HAP-1 (cell line): Measurements from ENCODE around the gene NOD2.

Experiments
- DNase-seq, 2 experiments: peaks; one replicate each; pipeline ENCODE4 v3.0.0-alpha.2; 2016 to 2020; ENCODE audit warnings: low spot score in 2 of 2
- H3K27me3 ChIP-seq: fragments of 250-450 bp; sonication (Bioruptor Pico); 2 replicates; pipeline ENCODE4 v1.5.1; 2020; ENCODE audit warnings: low read depth, mild to moderate bottlenecking, moderate library complexity
- H3K36me3 ChIP-seq: fragments of 250-450 bp; sonication (Bioruptor Pico); replicated peaks from 2 replicates; pipeline ENCODE4 v1.5.1; 2020; ENCODE audit warnings: mild to moderate bottlenecking
- H3K4me1 ChIP-seq: fragments of 250-450 bp; sonication (Bioruptor Pico); 2 replicates; pipeline ENCODE4 v1.5.1; 2020; ENCODE audit warnings: mild to moderate bottlenecking
- H3K4me3 ChIP-seq: fragments of 250-450 bp; sonication (Bioruptor Pico); 2 replicates; pipeline ENCODE4 v1.5.1; 2020; ENCODE audit warnings: mild to moderate bottlenecking, moderate library complexity
- H3K9me3 ChIP-seq: fragments of 250-450 bp; sonication (Bioruptor Pico); 2 replicates; pipeline ENCODE4 v1.5.1; 2020; ENCODE audit warnings: mild to moderate bottlenecking, moderate library complexity
- in situ Hi-C: fragments of 300-500 bp; cut with MboI; formaldehyde crosslinking; loops from 3 replicates; pipeline ENCODE4 v1.14.3; 2020; ENCODE audit warnings: low sequenced_read_pairs, inconsistent platforms, mixed read lengths

The NOD2 gene

GRCh38 chr16:50676684-50677225, 16.7 kb upstream of the NOD2 start:
- H3K9me3 ChIP-seq, result peaks cover 8% of the 10 kb centered on the region
- in situ Hi-C loops, result no loop called here
- DNase-seq, result no peak

GRCh38 chr16:50677351-50677750, 16.1 kb upstream of the NOD2 start:
- Histone ChIP-seq H3K4me1 (no peaks in the 10 kb centered on the region), H3K27me3 (no peaks in the 10 kb centered on the region), H3K9me3 (peaks cover 3% of the 10 kb centered on the region; the same call in 1 of the 2 replicates), H3K36me3 (no peaks in the 10 kb centered on the region), H3K4me3 (no peak overlapping the region)
- in situ Hi-C loops, result no loop called here
- DNase-seq, result peak in 1 of 2 experiments; percentile 14

More at GRCh38 chr16:50676684-50677225, 16.7 kb upstream of the NOD2 start:
- Histone ChIP-seq H3K27me3 (no peaks in the 10 kb centered on the region), H3K4me3 (no peak overlapping the region), H3K4me1 (no peaks in the 10 kb centered on the region), H3K36me3 (no peaks in the 10 kb centered on the region)

- Histone ChIP-seq H3K4me1 (no peaks in the 10 kb centered on the region), H3K27me3 (no peaks in the 10 kb centered on the region), H3K4me3 (no peak overlapping the region), H3K9me3 (no peaks in the 10 kb centered on the region), H3K36me3 (no peaks in the 10 kb centered on the region)
- in situ Hi-C loops, result no loop called here
- no peak for DNase-seq
Measured at GRCh38 chr16:50678531-50678930, 14.9 kb upstream of the NOD2 start.

GRCh38 chr16:50679266-50679665, 14.1 kb upstream of the NOD2 start:
- no peak overlapping the region for H3K4me3 ChIP-seq
- H3K27me3 ChIP-seq, result no peaks in the 10 kb centered on the region
- H3K9me3 ChIP-seq, result no peaks in the 10 kb centered on the region
- no peaks in the 10 kb centered on the region for H3K36me3 ChIP-seq
- no peak for DNase-seq
- in situ Hi-C loops, result no loop called here
- no peaks in the 10 kb centered on the region for H3K4me1 ChIP-seq

- DNase-seq, result no peak
- no peaks in the 10 kb centered on the region for H3K36me3 ChIP-seq
- in situ Hi-C loops, result no loop called here
- no peaks in the 10 kb centered on the region for H3K4me1 ChIP-seq
- no peaks in the 10 kb centered on the region for H3K9me3 ChIP-seq
- H3K27me3 ChIP-seq, result no peaks in the 10 kb centered on the region
- H3K4me3 ChIP-seq, result no peak overlapping the region
Measured at GRCh38 chr16:50679676-50680555, 13.5 kb upstream of the NOD2 start.

- no peak for DNase-seq
- Histone ChIP-seq H3K36me3 (no peaks in the 10 kb centered on the region), H3K4me1 (no peaks in the 10 kb centered on the region), H3K27me3 (no peaks in the 10 kb centered on the region), H3K9me3 (no peaks in the 10 kb centered on the region), H3K4me3 (no peak overlapping the region)
- in situ Hi-C loops, result no loop called here
Measured at GRCh38 chr16:50680556-50680893, 12.9 kb upstream of the NOD2 start.

GRCh38 chr16:50681021-50681885, 12.2 kb upstream of the NOD2 start, which contains the start of gene SNX20:
TSS of gene SNX20 (minus strand) at chr16:50681312. CDS start at chr16:50677526, 3,786 bp downstream.
- H3K36me3 ChIP-seq, result no peaks in the 10 kb centered on the region
- H3K9me3 ChIP-seq, result no peaks in the 10 kb centered on the region
- in situ Hi-C loops, result no loop called here
- H3K4me3 ChIP-seq, result no peak within 1 kb of the TSS
- H3K4me1 ChIP-seq, result no peaks in the 10 kb centered on the region
- no peak for DNase-seq
- H3K27me3 ChIP-seq, result no peaks in the 10 kb centered on the region

- DNase-seq, result no peak
- Histone ChIP-seq H3K4me3 (no peak overlapping the region), H3K4me1 (no peaks in the 10 kb centered on the region), H3K36me3 (no peaks in the 10 kb centered on the region), H3K27me3 (0 out of 2 replicates have a peak, but pooled peaks cover 3% of the 10 kb centered on the region), H3K9me3 (no peaks in the 10 kb centered on the region)
- in situ Hi-C loops, result no loop called here
Measured at GRCh38 chr16:50683689-50684374, 9.6 kb upstream of the NOD2 start.

- Histone ChIP-seq H3K9me3 (no peaks in the 10 kb centered on the region), H3K36me3 (no peaks in the 10 kb centered on the region), H3K27me3 (0 out of 2 replicates have a peak, but pooled peaks cover 3% of the 10 kb centered on the region), H3K4me1 (no peaks in the 10 kb centered on the region), H3K4me3 (no peak overlapping the region)
- DNase-seq, result no peak
- in situ Hi-C loops, result no loop called here
Measured at GRCh38 chr16:50684823-50685461, 8.5 kb upstream of the NOD2 start.

GRCh38 chr16:50685462-50686063, 7.8 kb upstream of the NOD2 start:
- Histone ChIP-seq H3K4me1 (no peaks in the 10 kb centered on the region), H3K27me3 (0 out of 2 replicates have a peak, but pooled peaks cover 3% of the 10 kb centered on the region), H3K4me3 (no peak overlapping the region), H3K9me3 (no peaks in the 10 kb centered on the region), H3K36me3 (no peaks in the 10 kb centered on the region)
- in situ Hi-C loops, result no loop called here
- no peak for DNase-seq

- H3K9me3 ChIP-seq, result no peaks in the 10 kb centered on the region
- H3K27me3 ChIP-seq, result 0 out of 2 replicates have a peak, but pooled peaks cover 3% of the 10 kb centered on the region
- no peaks in the 10 kb centered on the region for H3K36me3 ChIP-seq
- H3K4me1 ChIP-seq, result no peaks in the 10 kb centered on the region
- H3K4me3 ChIP-seq, result no peak overlapping the region
- in situ Hi-C loops, result no loop called here
- no peak for DNase-seq
Measured at GRCh38 chr16:50688083-50688482, 5.3 kb upstream of the NOD2 start.

GRCh38 chr16:50688867-50689266, 4.5 kb upstream of the NOD2 start:
- no peak overlapping the region for H3K4me3 ChIP-seq
- H3K36me3 ChIP-seq, result no peaks in the 10 kb centered on the region
- H3K27me3 ChIP-seq, result 0 out of 2 replicates have a peak, but pooled peaks cover 3% of the 10 kb centered on the region
- H3K9me3 ChIP-seq, result no peaks in the 10 kb centered on the region
- DNase-seq, result no peak
- in situ Hi-C loops, result no loop called here
- no peaks in the 10 kb centered on the region for H3K4me1 ChIP-seq
